ENCODE measurements around the gene NFKB1.
"Not testable (repeated sequence)": the region's sequence is repeated elsewhere in the genome, so short reads cannot be mapped to it uniquely, and the experiment has no call there.

The NFKB1 gene

DNA sequence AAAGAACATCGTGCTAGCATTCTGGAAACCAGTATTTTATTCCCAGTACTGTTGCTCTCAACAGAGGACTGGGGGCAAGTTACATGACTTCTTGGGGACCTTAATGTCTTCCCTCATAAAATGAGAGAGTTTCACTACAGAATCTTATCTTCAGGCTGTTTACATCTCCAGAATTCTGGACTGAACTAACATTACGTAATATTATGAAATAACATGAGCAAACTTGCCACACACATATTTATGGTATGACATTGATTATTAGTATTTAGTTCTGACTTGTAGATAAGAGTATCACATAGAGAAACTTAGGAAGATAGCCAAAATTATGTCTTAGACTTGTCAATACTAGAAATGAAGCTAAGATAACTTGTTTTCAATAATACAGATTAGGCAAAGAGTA, 68.0 kb downstream of the NFKB1 start:
- DNase-seq: no peak

- not testable (repeated sequence) for DNase-seq
Measured at GRCh38 chr4:102570211-102570610, 69.1 kb downstream of the NFKB1 start.

DNA sequence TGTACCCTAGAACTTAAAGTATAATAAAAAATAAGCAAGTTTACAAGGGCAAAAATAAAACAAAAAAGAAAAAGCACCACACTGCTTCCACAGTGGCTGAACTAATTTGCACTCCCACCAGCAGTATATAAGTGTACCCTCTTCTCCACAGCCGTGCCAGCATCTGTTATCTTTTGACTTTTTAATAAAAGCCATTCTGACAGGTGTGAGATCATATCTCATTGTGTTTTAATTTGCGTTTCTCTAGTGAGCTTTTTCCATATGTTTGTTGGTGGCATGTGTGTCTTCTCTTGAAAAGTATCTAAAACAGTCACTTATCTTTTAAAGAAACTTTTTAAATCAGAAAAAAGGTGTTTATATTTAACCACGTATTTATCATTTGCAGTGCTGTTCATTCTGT, 71.3 kb downstream of the NFKB1 start:
- DNase-seq: no peak

DNA sequence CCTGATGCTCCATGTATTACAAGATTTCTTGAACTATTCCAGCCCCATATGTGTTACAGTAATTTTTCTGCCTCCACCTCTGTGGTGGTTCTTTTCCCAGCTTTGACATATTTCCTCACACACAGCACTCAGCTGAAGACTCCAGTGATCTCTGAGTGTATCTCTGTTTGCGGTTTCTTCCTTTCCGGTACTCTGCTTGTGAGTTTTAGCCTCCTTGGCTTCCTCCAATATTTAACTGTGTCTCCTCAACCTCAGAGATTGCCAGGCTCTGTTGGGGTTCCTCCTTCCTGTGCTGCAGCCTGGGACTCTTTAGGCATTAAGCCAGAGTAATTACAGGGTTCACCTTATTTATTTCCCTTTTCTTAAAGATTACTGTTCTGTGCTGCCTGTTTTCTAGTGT, 73.2 kb downstream of the NFKB1 start:
- DNase-seq: no peak

DNA sequence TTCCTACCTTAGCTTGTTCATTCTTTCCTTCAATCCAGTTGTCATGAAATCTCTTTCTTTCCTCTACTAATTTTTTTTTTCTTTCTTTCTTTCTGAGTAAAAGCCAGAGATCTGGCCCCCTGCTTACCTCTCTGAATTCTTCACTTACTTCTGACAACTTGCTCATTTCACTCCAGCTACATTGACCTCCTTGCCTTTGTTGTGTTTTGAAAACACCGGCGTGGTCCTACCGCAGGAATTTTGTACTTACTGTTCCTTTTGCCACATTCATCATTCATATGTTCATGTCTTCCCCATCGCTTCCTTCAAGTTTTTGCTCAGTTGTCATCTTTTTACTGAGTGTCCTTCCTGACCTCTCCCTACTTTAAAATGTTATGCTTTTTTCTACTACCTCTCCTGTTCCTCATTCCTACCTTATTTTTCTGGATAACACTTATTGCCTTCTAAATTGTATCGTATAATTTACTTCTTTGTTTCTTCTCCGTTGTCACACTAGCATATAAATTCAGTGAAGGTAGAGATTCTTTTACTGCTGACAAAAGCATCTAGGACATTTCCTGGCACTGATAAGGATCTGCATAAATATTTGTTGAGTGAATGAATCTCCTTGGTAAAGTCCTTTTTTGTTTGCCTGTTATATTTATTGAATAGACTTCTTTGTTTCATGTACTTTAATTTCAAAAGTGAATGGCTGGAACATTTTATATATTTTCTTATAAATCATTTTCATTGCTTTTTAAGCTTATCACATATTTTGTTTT, 74.4 kb downstream of the NFKB1 start:
- DNase-seq: no peak

DNA sequence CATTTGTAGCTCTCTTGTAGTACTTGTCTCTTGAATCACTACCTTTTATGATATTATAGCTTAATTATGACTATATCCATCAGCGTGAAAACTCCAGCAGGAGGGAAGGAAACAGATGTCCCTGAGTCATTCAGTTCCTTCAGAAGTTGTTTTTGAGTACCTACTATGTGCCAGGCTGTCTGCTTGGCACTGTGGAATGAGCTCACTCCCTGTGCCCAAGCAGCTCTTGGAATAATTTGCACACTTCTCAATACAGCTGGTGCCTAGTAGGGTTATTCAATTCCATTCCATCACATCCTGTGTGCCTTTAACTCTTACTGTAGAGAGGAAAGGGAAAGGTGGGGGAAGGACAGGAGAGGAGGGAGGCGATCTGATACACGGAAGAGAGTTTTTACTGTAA, 77.1 kb downstream of the NFKB1 start:
- no peak for DNase-seq

- no peak for DNase-seq
Measured at GRCh38 chr4:102578819-102579218, 77.7 kb downstream of the NFKB1 start.

- DNase-seq: no peak
Measured at GRCh38 chr4:102579794-102580462, 78.8 kb downstream of the NFKB1 start.

GRCh38 chr4:102580463-102580842, 79.3 kb downstream of the NFKB1 start:
- no peak for DNase-seq

DNA sequence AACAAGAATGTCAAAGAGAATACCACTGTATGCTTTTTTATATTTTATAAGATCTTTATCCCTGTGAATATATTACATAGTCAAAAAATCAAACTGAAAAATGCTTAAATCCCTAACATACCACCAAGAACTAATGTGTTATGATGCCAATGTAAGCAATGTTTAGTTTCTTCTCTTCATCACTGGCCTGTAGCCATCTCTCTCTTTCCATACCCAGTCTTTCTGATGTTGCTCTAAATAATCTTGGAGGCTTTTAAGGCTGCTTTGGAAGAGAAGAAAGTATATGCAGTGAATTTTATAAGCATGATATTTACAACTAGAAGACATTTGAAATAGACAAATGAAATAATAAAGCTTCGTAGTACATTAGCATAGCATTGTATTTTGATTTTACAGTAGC, 82.9 kb downstream of the NFKB1 start:
- DNase-seq: no peak

DNA sequence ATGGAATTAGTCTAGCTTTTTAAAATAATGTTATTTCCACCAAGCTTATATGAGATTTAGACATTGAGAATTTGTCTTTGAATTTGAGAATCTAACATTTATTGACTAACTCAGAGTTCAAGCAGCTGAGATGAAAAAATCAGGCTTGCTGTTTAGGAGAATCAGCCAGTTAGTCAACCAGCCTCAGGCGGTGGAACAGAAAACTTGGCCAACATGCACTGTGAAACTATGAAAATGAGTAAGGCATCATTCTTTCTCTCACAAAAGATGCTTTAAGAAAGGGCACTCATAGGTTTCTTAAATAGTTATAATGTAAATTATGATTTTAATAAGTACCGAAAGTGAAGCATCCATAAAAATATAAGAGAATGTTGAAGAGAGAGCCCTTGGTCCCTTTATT, 84.2 kb downstream of the NFKB1 start:
- DNase-seq: no peak

DNA sequence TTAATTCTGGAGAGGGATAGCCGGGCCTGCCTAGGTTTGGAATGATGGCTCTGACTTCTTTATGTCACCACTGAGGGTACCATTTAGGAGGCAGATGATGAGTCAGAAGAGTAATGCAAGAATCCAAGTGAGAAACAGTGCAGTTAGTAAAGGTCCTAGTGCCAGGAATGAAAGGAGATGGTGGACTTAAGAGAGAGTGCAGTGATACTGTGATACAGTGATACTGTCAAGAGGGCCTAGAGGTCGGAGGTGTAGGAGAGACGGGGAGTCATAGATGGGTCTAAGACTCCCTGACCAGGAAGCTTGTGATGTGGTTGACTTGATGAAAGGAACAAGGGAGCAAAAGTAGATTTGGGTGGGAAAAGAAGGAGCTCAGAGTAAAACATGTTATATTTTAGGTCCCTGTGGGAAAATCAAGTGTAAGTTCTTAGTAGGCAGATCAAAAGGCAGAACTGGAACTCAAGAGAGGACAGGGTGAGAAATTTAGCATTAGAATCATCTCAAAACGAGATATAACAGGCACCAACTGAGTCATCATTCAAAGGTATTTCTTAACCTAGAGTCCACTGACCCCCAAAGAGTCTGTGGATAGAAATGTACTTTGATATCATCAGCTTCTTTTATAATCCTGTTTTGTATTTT, 85.0 kb downstream of the NFKB1 start:
- DNase-seq: no peak

GRCh38 chr4:102586644-102587021, 85.5 kb downstream of the NFKB1 start:
- no peak for DNase-seq

DNA sequence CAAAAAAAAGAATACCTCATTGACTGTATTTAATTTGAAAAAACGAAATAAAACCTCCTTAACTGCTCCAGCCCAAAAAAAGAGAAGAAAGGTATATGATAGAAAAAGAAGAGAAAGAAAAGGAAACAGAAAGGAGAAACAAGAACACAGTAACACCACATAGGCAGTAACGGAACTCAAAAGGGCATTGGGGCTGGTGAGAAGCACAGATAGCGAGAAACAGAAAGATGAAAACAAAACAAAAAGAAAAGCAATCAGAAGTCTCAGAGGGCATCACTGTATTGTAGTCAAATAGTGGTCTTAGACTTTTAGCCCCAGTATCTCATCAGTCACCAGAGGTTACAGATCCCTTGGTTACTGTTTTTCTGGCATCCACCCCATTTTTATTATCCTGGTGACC, 88.6 kb downstream of the NFKB1 start:
- no peak for DNase-seq

GRCh38 chr4:102592256-102592655, 91.1 kb downstream of the NFKB1 start:
- DNase-seq: no peak

- DNase-seq: no peak
Measured at GRCh38 chr4:102593147-102593546, 92.0 kb downstream of the NFKB1 start.

- DNase-seq: no peak
Measured at GRCh38 chr4:102594000-102594399, 92.8 kb downstream of the NFKB1 start.

DNA sequence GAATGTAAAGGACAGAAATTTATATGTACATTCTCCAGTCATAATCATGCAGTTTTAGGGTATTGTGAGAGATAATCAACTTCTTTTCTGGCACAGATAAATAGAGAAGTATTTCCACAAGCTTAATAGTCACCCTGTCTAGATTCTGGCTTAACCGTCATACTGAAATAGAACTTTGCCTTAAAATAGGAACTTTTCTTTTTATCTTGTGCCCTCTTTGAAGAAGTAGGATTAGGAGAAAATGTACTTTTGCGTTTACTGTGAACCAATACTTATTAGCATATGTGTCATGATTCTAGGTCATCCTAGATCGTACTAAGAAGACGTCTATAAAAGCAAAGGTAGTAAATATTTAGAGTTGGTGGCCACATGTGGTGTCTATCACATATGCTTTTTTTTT, 95.4 kb downstream of the NFKB1 start:
- DNase-seq: no peak

GRCh38 chr4:102598086-102598761, 97.1 kb downstream of the NFKB1 start:
- peak; percentile 20 to 32 for DNase-seq

- DNase-seq: no peak
Measured at GRCh38 chr4:102598762-102599374, 97.7 kb downstream of the NFKB1 start.

GRCh38 chr4:102599455-102599854, 98.3 kb downstream of the NFKB1 start:
- no peak for DNase-seq

- DNase-seq: no peak
Measured at GRCh38 chr4:102599886-102600285, 98.7 kb downstream of the NFKB1 start.

DNA sequence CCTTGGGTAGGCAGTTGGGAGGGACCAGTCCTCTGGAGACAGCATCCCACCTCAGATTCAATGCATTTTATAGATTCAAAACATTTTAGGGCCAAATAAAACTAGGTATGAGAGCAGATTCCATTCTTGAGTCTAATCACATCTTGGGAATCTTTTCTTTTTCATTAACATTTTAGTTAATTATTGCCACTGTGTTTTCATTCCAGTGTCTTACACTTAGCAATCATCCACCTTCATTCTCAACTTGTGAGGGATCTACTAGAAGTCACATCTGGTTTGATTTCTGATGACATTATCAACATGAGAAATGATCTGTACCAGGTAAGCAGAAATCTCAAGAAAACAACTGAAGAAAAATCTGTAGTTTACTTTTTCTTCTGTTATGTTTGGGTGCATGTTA, 99.5 kb downstream of the NFKB1 start:
- DNase-seq: no peak
